Smooth muscle cell (in vitro differentiated cells): ENCODE results near the gene OVCA2. TPM values are rescaled to one million over a fixed set of nuclear protein-coding genes. Genes with fewer than 3 reads are reported as not detected.
A peak's percentile ranks its signal among the peaks of the same experiment; 100 is the strongest.

Experiments used
- DNase-seq: peaks from one replicate; lab custom pipeline; 2025; ENCODE audit not compliant: unreplicated experiment; lab: John Stamatoyannopoulos, UW
- H2AFZ ChIP-seq: fragments of 200-600 bp; sonication (generic); 2 replicates; pipeline ENCODE4 v1.6.0; 2016; ENCODE audit warnings: antibody characterized with exemption, low read depth, mild to moderate bottlenecking
- H3F3A ChIP-seq: fragments of 200-600 bp; sonication (generic); 2 replicates; pipeline ENCODE4 v1.6.0; 2017; ENCODE audit warnings: antibody characterized with exemption, low read depth
- H3K27ac ChIP-seq: fragments of 200-600 bp; sonication (generic); 2 replicates; pipeline ENCODE4 v1.5.1; 2016; ENCODE audit warnings: low read depth, mild to moderate bottlenecking
- H3K27me3 ChIP-seq: fragments of 200-600 bp; sonication (generic); 2 replicates; pipeline ENCODE4 v1.6.1; 2016; ENCODE audit warnings: low read depth, mild to moderate bottlenecking
- H3K36me3 ChIP-seq: fragments of 200-600 bp; sonication (generic); 2 replicates; pipeline ENCODE4 v1.5.1; 2016; ENCODE audit warnings: low read depth
- H3K4me1 ChIP-seq: fragments of 200-600 bp; sonication (generic); 2 replicates; pipeline ENCODE4 v1.5.1; 2016; ENCODE audit warnings: low read depth
- H3K4me2 ChIP-seq: fragments of 200-600 bp; sonication (generic); 2 replicates; pipeline ENCODE4 v1.6.0; 2016; ENCODE audit warnings: mild to moderate bottlenecking
- H3K4me3 ChIP-seq: fragments of 200-600 bp; sonication (generic); 2 replicates; pipeline ENCODE4 v1.5.1; 2016; ENCODE audit warnings: mild to moderate bottlenecking
- H3K79me2 ChIP-seq: fragments of 200-600 bp; sonication (generic); 2 replicates; pipeline ENCODE4 v1.6.0; 2016; ENCODE audit warnings: low read depth, mild to moderate bottlenecking
- H3K9ac ChIP-seq: fragments of 200-600 bp; sonication (generic); 2 replicates; pipeline ENCODE4 v1.6.0; 2016; ENCODE audit warnings: low read depth
- H3K9me3 ChIP-seq: fragments of 200-600 bp; sonication (generic); replicated peaks from 2 replicates; pipeline ENCODE4 v1.5.1; 2016; ENCODE audit warnings: low read depth
- H4K20me1 ChIP-seq: fragments of 200-600 bp; sonication (generic); 2 replicates; pipeline ENCODE4 v1.6.0; 2016; ENCODE audit warnings: low read depth
- CTCF ChIP-seq: fragments of 200-600 bp; sonication (generic); IDR thresholded peaks from 2 replicates; pipeline ENCODE4 v1.5.1; 2017; ENCODE audit warnings: borderline replicate concordance, mild to moderate bottlenecking, antibody characterized with exemption; ENCODE audit not compliant: insufficient read depth, poor library complexity, severe bottlenecking
- WGBS: methylation state at CpG from one replicate; pipeline ENCODE4 v1.1.7; 2016; ENCODE audit warnings: low lambda C conversion rate; 5-methylcytosine and 5-hydroxymethylcytosine counted together
- polyA plus RNA-seq: library from polyadenylated mRNA; unstranded; fragments of >200 nt; fragmentation: Nextera tagmentation; extraction: Ambion mirVana; gene quantifications from 2 replicates; pipeline ENCODE4 v1.2.1, GENCODE V29; 2016
- total RNA-seq: library from RNA; depleted of rRNA; stranded (reverse); fragments of >200 nt; gene quantifications from 2 replicates; pipeline ENCODE4 v1.2.3, GENCODE V29; 2014

Gene OVCA2
- total and polyA plus RNA-seq, 2 experiments from 2014 or later, result 46.7 to 47.6 TPM

GRCh38 chr17:1995321-1995892 is 46.4 kb upstream of the OVCA2 start:
- Histone ChIP-seq H3K36me3 (no peaks in the 10 kb centered on the region), H3F3A (peaks cover 6% of the 10 kb centered on the region), H3K9me3 (no peaks in the 10 kb centered on the region), H3K4me1 (peaks cover 31% of the 10 kb centered on the region), H3K27me3 (no peaks in the 10 kb centered on the region), H4K20me1 (no peaks in the 10 kb centered on the region), H3K79me2 (no peaks in the 10 kb centered on the region), H3K27ac (no peak overlapping the region), H3K4me2 (no peak overlapping the region), H2AFZ (no peak overlapping the region), H3K4me3 (no peak overlapping the region), H3K9ac (no peak overlapping the region)
- no peak for DNase-seq
- 89% methylated on average over 16 of the region's 16 CpGs for WGBS
- no peak for TF ChIP-seq CTCF

GRCh38 chr17:1995907-1996799 is 45.7 kb upstream of the OVCA2 start:
- Histone ChIP-seq H3K27me3 (no peaks in the 10 kb centered on the region), H3F3A (peaks cover 6% of the 10 kb centered on the region), H3K9ac (no peak overlapping the region), H4K20me1 (no peaks in the 10 kb centered on the region), H3K4me2 (peak overlapping the region; percentile 1), H3K79me2 (no peaks in the 10 kb centered on the region), H3K4me1 (peaks cover 33% of the 10 kb centered on the region), H3K4me3 (no peak overlapping the region), H2AFZ (no peak overlapping the region), H3K9me3 (no peaks in the 10 kb centered on the region), H3K36me3 (no peaks in the 10 kb centered on the region), H3K27ac (no peak overlapping the region)
- 57% methylated on average over 13 of the region's 14 CpGs for WGBS
- DNase-seq, result no peak
- TF ChIP-seq CTCF, result no peak

GRCh38 chr17:1996800-1997288 is 45.0 kb upstream of the OVCA2 start:
- no peak for TF ChIP-seq CTCF
- H3K27ac ChIP-seq, result no peak overlapping the region
- no peaks in the 10 kb centered on the region for H3K9me3 ChIP-seq
- H3K27me3 ChIP-seq, result no peaks in the 10 kb centered on the region
- H3K4me2 ChIP-seq, result peak overlapping the region; percentile 1
- 53% methylated on average over 9 of the region's 9 CpGs for WGBS
- peak overlapping the region; percentile 48 for H2AFZ ChIP-seq
- H3K4me1 ChIP-seq, result peaks cover 33% of the 10 kb centered on the region
- H4K20me1 ChIP-seq, result no peaks in the 10 kb centered on the region
- no peak for DNase-seq
- H3K9ac ChIP-seq, result no peak overlapping the region
- no peak overlapping the region for H3K4me3 ChIP-seq
- no peaks in the 10 kb centered on the region for H3K79me2 ChIP-seq
- H3K36me3 ChIP-seq, result no peaks in the 10 kb centered on the region
- peaks cover 6% of the 10 kb centered on the region for H3F3A ChIP-seq
